ENCODE data around the gene TLE1. TPM values are rescaled to one million over a fixed set of nuclear protein-coding genes. Genes with fewer than 3 reads are reported as not detected.

Gene TLE1
- total and polyA plus RNA-seq, 9 of the 15 experiments (the other 6 are each of a cell fraction or from before 2014, with no cell fraction given): 0.11 TPM; not detected in 8

DNA sequence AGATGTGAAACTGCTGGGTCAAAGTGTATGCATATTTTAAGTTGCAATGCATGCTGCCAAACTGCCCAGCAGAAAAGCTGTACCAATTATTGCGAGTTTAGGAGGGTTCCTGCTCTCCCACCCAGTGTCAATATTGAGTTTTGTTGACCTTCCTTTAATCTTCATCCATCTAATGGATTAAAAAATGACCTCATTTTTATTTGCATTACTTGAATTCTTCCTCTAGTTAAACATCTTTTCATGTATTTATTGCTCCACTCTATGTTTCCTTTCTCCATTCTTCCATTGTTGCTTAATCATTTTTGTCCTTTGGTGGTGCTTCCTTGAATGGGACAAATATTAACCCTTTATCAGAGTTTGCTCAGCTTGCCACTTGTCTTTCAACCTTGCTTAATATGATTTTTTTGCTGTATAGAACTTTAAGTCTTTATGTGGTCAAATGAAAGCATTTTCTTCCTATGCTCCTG is 32.4 kb downstream of the TLE1 start:
- H3K9ac ChIP-seq (ENCODE audit: insufficient read depth in 1 of 2, low read depth in 2 of 2, low read length in 2 of 2): no peak overlapping the region
- WGBS (ENCODE audit: insufficient coverage, low coverage, missing lambda C conversion rate): 6% methylated on average over 1 of the region's 1 CpG
- DNase-seq (ENCODE audit: extremely low read depth in 1 of 4, low spot score in 3 of 4) (no peak), ATAC-seq (no peak), FAIRE-seq (no peak)
- no peaks in the 10 kb centered on the region for H3K27me3 ChIP-seq (ENCODE audit: control insufficient read depth in 2 of 2, insufficient read depth in 2 of 2, low read length in 2 of 2)
- no peaks in the 10 kb centered on the region for H3K36me3 ChIP-seq (ENCODE audit: control insufficient read depth, insufficient read depth, low read length)
- POLR2A ChIA-PET: no interaction called here
- no peaks in the 10 kb centered on the region for H4K20me1 ChIP-seq (replicated peaks; ENCODE audit: control insufficient read depth, insufficient read depth, low read length)
- no peaks in the 10 kb centered on the region for H3K9me1 ChIP-seq (ENCODE audit: control insufficient read depth, insufficient read depth, low read length)
- no peak overlapping the region for H3K4me2 ChIP-seq (ENCODE audit: insufficient read depth, low read length)
- intact Hi-C loops (cut with micrococcal nuclease) (no loop called here), in situ Hi-C loops (cut with MboI) (no loop called here)
- no peak overlapping the region for H3K4me3 ChIP-seq
- no peaks in the 10 kb centered on the region for H3K4me1 ChIP-seq (replicated peaks in 1 of 2; ENCODE audit: control insufficient read depth in 2 of 2, insufficient read depth in 2 of 2, low read length in 2 of 2)
- no peak overlapping the region for H2AFZ ChIP-seq (ENCODE audit: low read depth, low read length)
- no peaks in the 10 kb centered on the region for H3K79me2 ChIP-seq (ENCODE audit: control insufficient read depth, insufficient read depth, low read length)
- no peak for TF ChIP-seq RAD21 (CRISPR knock-in tag; conservative IDR thresholded peaks at IDR 0.05 in 1 of 2, IDR thresholded peaks at IDR 0.05 in 1 of 2)
- TF ChIP-seq KHSRP (IDR thresholded peaks at IDR 0.05): no peak
- no peak overlapping the region for H3K27ac ChIP-seq (ENCODE audit: extremely low read depth, low read depth, low read length)
- CTCF ChIA-PET (ENCODE audit: low intra/inter-chr PET ratio): no interaction called here
- BruUV-seq (replicated peaks): no TSS peak
- no peaks in the 10 kb centered on the region for H3K9me3 ChIP-seq (replicated peaks; ENCODE audit: control insufficient read depth, insufficient read depth, low read depth, low read length)

- 0% methylated on average over 3 of the region's 3 CpGs for WGBS (ENCODE audit: insufficient coverage, low coverage, missing lambda C conversion rate)
- in situ Hi-C loops (cut with MboI): no loop called here
- H3K9me3 ChIP-seq (replicated peaks; ENCODE audit: control insufficient read depth, insufficient read depth, low read depth, low read length): no peaks in the 10 kb centered on the region
- intact Hi-C loops (cut with micrococcal nuclease): no loop called here
- no peak overlapping the region for H3K9ac ChIP-seq (ENCODE audit: insufficient read depth in 1 of 2, low read depth in 2 of 2, low read length in 2 of 2)
- H2AFZ ChIP-seq (ENCODE audit: low read depth, low read length): no peak overlapping the region
- no peaks in the 10 kb centered on the region for H3K27me3 ChIP-seq (ENCODE audit: control insufficient read depth in 2 of 2, insufficient read depth in 2 of 2, low read length in 2 of 2)
- no peak for TF ChIP-seq RNF2 (IDR thresholded peaks at IDR 0.05)
- TF ChIP-seq MTA2 (IDR thresholded peaks at IDR 0.05; ENCODE audit: low read depth): no peak
- no peak for TF ChIP-seq ZNF408 (CRISPR knock-in tag; IDR thresholded peaks at IDR 0.05; ENCODE audit: low read depth)
- no peak for TF ChIP-seq ZSCAN32 (CRISPR knock-in tag; IDR thresholded peaks at IDR 0.05)
- TF ChIP-seq ZNF316 (IDR thresholded peaks at IDR 0.05): no peak
- TF ChIP-seq ZBTB7A (IDR thresholded peaks at IDR 0.05; ENCODE audit: borderline replicate concordance, control insufficient read depth, low read depth, low read length): no peak
- TF ChIP-seq NR1H2 (CRISPR knock-in tag; IDR thresholded peaks at IDR 0.05): no peak
- no peak for TF ChIP-seq ZNF830 (CRISPR knock-in tag; IDR thresholded peaks at IDR 0.05)
- TF ChIP-seq SRSF7 (optimal IDR thresholded peaks at IDR 0.05; ENCODE audit: low read depth, low read length): no peak
- no peak for TF ChIP-seq FOXA3 (CRISPR knock-in tag; conservative IDR thresholded peaks at IDR 0.05 in 1 of 2, IDR thresholded peaks at IDR 0.05 in 1 of 2)
- TF ChIP-seq CEBPB (tag; IDR thresholded peaks at IDR 0.05): no peak
- TF ChIP-seq ZFP1 (CRISPR knock-in tag; IDR thresholded peaks at IDR 0.05): no peak
- no peak for TF ChIP-seq TEAD1 (CRISPR knock-in tag; IDR thresholded peaks at IDR 0.05)
- no TSS peak for BruUV-seq (replicated peaks)
- CTCF ChIA-PET (ENCODE audit: low intra/inter-chr PET ratio): no interaction called here
- no peaks in the 10 kb centered on the region for H3K36me3 ChIP-seq (ENCODE audit: control insufficient read depth, insufficient read depth, low read length)
- H3K27ac ChIP-seq (ENCODE audit: extremely low read depth, low read depth, low read length): no peak overlapping the region
- no peaks in the 10 kb centered on the region for H3K79me2 ChIP-seq (ENCODE audit: control insufficient read depth, insufficient read depth, low read length)
- ATAC-seq (no peak), DNase-seq (ENCODE audit: extremely low read depth in 1 of 4, low spot score in 3 of 4) (no peak), FAIRE-seq (no peak)
- POLR2A ChIA-PET: no interaction called here
- no peaks in the 10 kb centered on the region for H3K4me1 ChIP-seq (replicated peaks in 1 of 2; ENCODE audit: control insufficient read depth in 2 of 2, insufficient read depth in 2 of 2, low read length in 2 of 2)
- H4K20me1 ChIP-seq (replicated peaks; ENCODE audit: control insufficient read depth, insufficient read depth, low read length): no peaks in the 10 kb centered on the region
- no peak overlapping the region for H3K4me3 ChIP-seq
- no peak overlapping the region for H3K4me2 ChIP-seq (ENCODE audit: insufficient read depth, low read length)
- no peaks in the 10 kb centered on the region for H3K9me1 ChIP-seq (ENCODE audit: control insufficient read depth, insufficient read depth, low read length)
Measured at GRCh38 chr9:81656004-81656403, 33.3 kb downstream of the TLE1 start.
